CD1c-positive myeloid dendritic cell (primary cell): ENCODE data around the gene TSPAN9.

Experiments used
- DNase-seq: peaks from one replicate; pipeline ENCODE4 v3.0.0-alpha.2; 2016; ENCODE audit errors: extremely low spot score

The TSPAN9 gene

DNA sequence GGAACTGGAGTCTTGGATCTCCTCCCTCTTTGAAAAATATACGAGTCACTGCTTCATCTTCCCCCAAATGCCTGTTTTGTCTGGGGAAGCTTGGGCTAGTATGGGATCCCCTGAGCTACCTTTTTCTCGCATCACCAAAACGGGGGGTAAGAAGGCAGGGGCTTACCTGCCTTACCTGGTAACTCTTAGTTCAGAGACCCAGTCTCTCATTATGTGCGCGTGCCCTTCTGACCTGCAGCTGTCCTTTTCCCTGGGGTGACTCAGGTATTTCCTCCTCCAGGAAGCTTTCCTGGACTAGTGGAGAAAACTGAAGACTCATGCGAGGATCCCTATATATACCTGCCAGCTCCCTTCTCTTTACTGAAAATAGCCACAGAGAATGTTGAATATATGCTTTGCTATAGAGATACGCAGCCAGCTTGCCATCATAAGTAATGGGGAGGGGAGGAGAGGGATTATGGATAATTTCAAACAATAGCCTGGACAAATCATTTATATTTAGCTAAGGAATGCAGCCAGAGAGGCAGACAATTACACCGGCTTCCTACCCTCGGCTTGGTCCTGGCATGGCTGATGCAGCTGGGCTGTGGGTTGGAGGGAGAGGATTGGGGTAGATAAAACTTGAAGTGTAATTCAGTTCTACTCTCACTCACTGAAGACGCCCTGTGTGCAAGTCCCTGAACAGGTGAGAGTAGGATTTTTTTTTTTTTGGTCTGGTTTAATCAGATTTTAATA, 1.1 kb downstream of the TSPAN9 start:
- DNase-seq = no peak

DNA sequence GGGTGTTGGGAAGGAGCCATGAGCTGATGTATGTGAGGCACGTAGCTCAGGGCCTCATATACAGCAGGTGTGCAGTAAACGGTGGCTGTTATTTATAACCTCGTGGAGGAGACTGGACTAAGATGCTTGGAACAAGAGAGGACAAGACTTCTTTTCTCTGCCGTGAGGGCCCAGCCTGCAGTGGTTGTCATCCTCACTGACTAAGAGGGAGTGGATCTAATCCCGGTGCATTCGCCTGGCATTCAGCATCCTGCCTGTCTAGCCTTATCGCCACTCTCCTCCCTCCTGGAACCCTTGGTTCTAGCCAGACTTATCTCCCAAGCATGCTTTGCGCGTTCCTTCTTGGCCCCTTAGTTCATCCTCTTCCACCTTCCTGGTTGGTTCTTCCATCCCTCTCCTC, 3.9 kb downstream of the TSPAN9 start:
- DNase-seq = no peak

DNA sequence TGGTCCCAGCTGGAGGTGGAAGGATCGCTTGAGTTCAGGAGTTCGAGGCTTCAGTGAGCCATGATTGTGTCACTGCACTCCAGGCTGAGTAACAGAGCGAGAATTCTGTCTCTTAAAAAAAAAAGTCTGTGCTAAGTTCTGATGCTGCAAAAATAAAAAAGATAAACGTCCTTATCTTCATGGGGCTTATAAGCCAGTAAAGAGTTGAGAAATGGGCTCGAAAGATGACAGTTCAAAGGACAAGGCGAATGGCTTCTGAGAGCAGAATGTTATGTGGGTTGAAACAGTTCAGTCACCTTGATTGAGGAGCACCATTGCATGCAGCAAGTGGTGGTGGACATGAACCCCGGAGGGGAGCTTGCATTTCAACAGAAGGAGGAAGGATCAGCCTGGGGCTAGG, 4.7 kb downstream of the TSPAN9 start:
- no peak for DNase-seq

GRCh38 chr12:3083241-3083920, 6.2 kb downstream of the TSPAN9 start:
- DNase-seq = no peak

GRCh38 chr12:3083921-3084347, 6.8 kb downstream of the TSPAN9 start:
- DNase-seq = no peak

DNA sequence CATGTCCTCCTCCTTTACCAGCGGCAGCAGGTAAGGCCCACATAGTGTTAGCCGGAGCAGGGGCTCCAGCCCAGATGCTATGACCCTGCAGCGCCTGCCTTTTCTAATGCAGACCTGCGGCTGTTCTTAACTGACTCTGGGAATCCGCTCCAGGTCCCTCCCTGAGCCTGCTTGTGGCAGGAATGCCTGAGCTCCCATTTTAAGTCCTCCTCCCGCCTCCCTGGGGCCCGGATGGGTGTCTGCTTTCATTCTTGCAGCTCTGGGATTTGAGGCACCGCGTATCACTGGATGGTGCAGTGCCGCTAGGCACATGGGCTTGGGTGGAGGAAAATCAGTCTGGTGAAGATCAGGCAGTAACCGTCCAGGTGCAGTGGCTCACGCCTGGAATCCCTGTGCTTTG, 7.6 kb downstream of the TSPAN9 start:
- DNase-seq = no peak

DNA sequence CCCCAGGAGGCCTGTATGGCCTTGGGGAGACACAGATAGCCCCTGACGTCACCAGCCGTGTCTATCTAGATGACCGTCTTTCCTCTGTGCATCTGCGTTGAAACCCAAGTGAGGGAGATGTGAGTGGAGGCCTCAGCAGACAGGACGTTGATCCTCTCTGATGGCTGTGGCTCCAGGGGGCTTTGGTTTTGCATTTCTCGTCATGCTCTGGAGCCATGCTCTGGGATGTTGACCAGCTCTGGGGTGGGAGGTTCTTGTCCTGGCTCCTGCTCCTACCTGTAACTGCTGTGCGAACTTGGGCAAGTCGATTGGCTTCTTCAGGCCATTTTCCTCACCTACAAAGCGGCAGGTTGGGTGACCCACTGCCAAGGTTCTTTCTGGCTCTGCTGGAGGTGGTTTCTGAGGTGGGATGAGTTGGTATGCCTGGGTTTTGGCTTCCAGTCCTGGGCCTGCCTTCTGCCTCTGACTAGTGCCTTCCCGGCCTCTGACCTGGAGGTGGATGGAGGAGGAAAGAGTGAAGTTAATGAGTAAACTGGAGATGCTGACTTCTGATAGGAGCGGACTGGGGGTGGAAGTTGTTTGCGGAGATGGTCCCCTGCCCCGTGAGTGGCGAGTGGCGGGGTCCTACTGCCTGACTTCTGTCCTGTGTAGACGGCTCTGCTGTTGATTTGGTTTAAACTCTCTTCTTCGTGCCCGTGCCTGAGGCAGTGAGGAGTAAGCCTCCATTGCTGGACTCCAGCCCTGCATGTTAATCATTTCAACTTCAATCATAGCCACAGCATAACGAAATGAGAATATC, 8.4 kb downstream of the TSPAN9 start:
- no peak for DNase-seq

GRCh38 chr12:3086211-3086610, 9.0 kb downstream of the TSPAN9 start:
- DNase-seq = no peak

DNA sequence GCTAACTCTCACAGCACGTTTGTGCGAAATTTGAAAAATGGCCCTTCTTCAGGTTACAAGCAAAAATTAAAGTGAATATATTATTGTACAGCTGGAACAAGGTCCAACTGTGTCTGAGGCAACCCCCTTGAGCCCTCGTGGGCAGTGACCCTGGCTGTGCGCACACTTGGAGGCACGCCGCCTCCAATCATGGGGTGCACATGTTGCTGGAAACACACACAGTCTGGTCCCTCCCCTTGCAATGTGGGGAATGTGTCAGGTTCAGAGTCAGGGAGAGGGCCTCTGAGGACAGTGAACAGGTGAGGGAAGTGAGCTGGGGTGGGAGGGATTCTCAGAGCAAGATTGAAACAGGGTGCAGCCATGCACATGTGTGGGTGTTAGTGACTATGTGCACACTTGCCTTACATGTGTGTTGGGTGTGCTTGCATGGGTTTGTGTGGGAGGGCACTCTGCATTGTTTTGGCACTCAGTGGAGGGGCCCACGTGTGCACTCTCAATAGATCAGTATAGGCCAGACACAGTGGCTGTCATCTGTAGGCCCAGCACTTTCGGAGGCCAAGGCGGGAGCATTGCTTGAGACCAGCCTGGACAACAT, 9.6 kb downstream of the TSPAN9 start:
- no peak for DNase-seq

DNA sequence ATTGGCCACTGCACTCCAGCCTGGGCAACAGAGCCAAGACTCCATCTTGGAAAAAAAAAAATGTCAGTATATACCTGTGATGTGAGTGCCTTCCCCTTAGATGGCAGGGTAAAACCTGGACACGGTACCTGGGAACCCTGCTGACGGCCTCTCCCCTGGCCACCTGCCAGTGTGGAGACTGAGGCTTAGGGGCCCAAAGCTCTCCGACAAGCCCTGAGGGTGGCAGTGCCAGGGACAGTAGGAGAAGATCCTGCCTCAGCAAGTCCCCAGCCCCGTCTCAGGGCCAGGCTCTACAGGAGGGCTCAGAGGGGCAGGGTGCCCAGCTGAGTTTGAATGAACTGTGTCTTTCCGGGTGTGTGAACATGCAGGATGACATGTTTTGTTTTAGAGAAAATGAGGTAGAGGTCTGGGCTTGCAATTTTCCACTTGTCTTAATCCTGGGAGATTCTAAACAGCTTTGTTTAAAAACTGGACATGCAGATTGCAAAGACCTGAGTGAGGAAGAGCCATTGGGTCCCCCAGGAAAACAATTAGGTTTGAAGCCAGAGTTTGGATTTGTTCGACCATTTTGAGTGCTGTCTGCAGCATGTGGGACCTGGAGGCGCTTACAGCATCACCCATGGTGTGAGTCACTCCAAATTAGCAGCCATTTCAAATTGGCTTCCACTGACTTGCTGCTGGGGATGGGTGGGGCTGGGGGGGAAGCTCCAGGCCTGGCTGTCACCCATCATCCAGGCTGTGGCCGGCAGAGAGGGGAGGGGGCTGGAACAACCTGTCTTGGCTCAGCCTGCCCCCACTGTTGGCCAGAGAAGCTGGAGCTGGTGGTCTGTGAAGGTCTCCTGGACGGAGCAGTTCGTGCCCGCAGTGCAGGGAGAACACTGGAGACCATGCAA, 10.8 kb downstream of the TSPAN9 start:
- DNase-seq = no peak

GRCh38 chr12:3089588-3089987, 12.4 kb downstream of the TSPAN9 start:
- no peak for DNase-seq

DNA sequence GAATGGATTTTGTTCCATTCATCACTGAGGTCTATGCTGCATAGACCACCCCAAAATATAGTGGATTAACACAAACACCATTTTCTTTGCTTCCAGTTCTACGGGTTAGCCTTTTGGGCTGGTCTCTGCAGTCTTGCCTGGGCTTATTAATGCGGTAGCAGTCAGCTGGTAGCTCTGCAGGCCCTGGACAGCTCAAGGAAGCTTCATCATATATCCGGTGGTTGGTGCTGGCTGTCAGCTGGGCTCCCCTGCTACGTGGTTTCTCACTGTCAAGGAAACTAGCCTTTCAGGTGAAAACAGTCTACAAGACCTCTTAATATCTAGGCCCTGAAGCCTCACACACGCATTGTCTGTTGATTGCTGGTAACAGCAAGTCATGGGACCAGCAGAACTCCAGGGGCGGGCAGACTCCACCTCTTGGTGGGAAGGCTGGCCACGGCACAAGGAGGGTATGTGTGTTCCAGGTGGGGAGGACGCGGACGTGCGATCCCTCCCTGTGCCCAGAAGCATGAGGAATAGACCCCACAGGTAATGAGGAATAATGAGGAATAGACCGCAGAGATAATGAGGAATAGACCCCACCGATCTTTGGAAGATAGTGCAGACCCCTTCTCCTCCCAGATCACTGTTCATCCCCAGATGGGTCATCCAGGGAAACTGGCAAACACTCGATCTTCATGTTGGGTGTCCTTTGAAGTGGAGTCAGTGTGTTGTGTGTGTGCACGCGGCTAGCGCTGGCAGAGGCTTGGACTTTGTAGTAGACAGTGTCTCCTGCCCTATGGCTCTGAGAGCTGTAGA, 13.3 kb downstream of the TSPAN9 start:
- no peak for DNase-seq

DNA sequence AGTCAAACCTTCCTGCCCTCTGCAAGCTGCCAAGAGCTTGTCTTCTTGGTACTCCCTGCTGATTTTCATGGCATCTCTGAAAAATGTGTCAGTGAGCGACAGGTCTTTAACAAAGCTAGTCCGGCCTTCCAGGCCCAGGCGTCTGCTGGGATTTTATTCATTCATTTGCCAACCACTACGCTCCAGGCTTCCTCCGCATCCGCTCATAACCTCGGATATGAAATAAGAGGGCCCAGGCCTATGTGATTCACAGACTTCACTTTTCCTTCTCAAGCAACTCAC, 13.8 kb downstream of the TSPAN9 start:
- DNase-seq = no peak

DNA sequence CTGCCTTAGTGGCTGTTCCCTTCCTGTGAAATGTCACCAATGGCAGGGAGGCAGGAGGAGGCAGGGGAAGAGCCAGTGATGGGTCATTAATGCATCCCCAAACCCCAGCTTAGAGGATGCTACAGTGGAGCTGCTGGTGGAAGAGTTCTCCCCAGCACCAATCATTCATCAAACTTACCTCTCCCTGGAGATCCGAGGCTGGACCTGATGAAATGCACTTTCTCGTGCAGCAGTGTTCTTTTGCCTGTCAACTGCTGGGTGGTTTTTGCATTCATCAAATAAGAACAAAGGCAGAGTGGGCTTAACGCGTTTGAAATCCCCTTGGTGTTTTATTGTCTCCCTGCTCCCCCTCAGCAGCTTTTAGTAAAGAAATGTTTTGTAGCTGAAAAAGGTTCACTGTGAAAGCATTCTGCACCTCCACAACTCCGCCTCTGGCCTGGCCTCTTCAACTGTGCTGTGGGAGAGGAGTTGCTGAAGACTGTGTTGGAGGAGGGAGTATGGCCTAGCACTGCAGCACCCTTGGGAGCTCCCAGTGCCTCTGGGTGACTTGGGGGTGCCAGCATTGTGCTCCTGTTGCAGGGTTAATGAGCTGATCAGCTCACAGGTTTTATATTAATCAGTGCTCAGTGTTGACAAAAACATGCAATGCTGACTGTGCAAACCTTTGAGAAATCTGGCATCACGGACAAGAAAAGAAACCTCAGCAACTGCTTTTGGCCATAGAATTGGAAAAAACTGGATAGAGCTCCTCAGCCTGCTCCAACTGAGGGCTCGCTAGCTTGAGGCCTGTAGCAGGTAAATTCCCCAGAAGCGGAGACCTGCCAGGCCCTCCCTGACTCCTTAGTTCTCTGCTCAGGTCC, 14.4 kb downstream of the TSPAN9 start:
- DNase-seq = no peak

DNA sequence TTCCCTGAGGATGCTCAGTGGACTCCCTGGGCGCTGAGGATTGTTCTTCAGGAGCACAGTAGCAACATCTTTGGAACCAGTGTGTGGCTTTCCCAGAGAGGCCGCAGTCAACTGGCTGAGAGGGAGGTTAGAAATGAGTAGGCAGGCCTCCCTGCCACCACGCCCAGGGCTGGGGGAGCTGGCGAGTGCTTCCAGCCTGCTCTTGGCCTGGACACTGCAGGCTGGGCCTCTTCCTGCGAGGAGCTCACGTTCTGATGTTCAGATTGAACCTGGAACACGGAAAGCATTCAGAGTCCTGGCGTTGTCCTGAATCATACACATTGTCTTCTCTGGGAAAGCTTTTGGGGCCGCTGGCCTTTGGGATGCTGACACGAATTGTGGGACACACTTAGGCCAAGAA, 15.6 kb downstream of the TSPAN9 start:
- no peak for DNase-seq

GRCh38 chr12:3097186-3097804, 20.1 kb downstream of the TSPAN9 start:
- no peak for DNase-seq

- DNase-seq = no peak
Measured at GRCh38 chr12:3097836-3098235, 20.7 kb downstream of the TSPAN9 start.

GRCh38 chr12:3098436-3098835, 21.3 kb downstream of the TSPAN9 start:
- DNase-seq = no peak

DNA sequence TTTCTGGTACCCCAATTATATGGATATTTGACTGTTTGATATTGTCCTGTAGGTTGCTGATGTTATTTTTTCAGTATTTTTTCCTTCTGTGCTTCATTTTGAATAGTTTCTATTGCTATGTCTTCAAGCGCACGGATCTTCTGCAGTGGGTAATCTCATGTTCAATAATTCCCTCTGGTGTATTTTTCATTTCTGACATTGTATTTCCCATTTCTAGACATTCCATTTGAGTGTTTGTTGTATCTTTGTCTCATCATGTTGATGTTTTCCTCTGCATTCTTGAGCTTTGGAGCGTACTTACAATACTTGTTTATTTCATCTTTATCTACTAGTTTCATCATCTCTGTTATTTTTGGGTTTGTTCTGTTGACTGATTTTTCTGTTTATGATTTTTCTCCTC, 22.0 kb downstream of the TSPAN9 start:
- no peak for DNase-seq
